Measurements from ENCODE around the gene PCNX3. TPM values are rescaled to one million over a fixed set of nuclear protein-coding genes. Genes with fewer than 3 reads are reported as not detected.

The PCNX3 gene
- total and polyA plus RNA-seq, 2 experiments from 2014 or later: 22.0 to 42.7 TPM

GRCh38 chr11:65586676-65587075, 28.9 kb upstream of the PCNX3 start:
- Histone ChIP-seq H3K9me3 (ENCODE audit: low read depth) (no peaks in the 10 kb centered on the region), H3K27ac (peak overlapping the region; percentile 31), H3K4me1 (ENCODE audit: low read depth) (peaks cover 17% of the 10 kb centered on the region), H3K36me3 (no peaks in the 10 kb centered on the region), H3K4me3 (no peak overlapping the region), H3K27me3 (peaks cover 41% of the 10 kb centered on the region)
- DNase-seq (ENCODE audit: low read depth in 1 of 2, low spot score in 1 of 2): peak; percentile 67 to 88
- TF ChIP-seq, protein P1, sequence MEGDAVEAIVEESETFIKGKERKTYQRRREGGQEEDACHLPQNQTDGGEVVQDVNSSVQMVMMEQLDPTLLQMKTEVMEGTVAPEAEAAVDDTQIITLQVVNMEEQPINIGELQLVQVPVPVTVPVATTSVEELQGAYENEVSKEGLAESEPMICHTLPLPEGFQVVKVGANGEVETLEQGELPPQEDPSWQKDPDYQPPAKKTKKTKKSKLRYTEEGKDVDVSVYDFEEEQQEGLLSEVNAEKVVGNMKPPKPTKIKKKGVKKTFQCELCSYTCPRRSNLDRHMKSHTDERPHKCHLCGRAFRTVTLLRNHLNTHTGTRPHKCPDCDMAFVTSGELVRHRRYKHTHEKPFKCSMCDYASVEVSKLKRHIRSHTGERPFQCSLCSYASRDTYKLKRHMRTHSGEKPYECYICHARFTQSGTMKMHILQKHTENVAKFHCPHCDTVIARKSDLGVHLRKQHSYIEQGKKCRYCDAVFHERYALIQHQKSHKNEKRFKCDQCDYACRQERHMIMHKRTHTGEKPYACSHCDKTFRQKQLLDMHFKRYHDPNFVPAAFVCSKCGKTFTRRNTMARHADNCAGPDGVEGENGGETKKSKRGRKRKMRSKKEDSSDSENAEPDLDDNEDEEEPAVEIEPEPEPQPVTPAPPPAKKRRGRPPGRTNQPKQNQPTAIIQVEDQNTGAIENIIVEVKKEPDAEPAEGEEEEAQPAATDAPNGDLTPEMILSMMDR (IDR thresholded peaks at IDR 0.05; ENCODE audit: low read depth, low read length): no peak

- no peaks in the 10 kb centered on the region for H3K36me3 ChIP-seq
- H3K4me1 ChIP-seq (ENCODE audit: low read depth): peaks cover 17% of the 10 kb centered on the region
- DNase-seq (ENCODE audit: low read depth in 1 of 2, low spot score in 1 of 2): peak; percentile 59 to 71
- peak overlapping the region; percentile 63 for H3K27ac ChIP-seq
- H3K9me3 ChIP-seq (ENCODE audit: low read depth): no peaks in the 10 kb centered on the region
- TF ChIP-seq, protein P1 (IDR thresholded peaks at IDR 0.05; ENCODE audit: low read depth, low read length): peak; percentile 48
- no peak overlapping the region for H3K4me3 ChIP-seq
- peaks cover 37% of the 10 kb centered on the region for H3K27me3 ChIP-seq
Observed at GRCh38 chr11:65588199-65589054, 27.1 kb upstream of the PCNX3 start.

DNA sequence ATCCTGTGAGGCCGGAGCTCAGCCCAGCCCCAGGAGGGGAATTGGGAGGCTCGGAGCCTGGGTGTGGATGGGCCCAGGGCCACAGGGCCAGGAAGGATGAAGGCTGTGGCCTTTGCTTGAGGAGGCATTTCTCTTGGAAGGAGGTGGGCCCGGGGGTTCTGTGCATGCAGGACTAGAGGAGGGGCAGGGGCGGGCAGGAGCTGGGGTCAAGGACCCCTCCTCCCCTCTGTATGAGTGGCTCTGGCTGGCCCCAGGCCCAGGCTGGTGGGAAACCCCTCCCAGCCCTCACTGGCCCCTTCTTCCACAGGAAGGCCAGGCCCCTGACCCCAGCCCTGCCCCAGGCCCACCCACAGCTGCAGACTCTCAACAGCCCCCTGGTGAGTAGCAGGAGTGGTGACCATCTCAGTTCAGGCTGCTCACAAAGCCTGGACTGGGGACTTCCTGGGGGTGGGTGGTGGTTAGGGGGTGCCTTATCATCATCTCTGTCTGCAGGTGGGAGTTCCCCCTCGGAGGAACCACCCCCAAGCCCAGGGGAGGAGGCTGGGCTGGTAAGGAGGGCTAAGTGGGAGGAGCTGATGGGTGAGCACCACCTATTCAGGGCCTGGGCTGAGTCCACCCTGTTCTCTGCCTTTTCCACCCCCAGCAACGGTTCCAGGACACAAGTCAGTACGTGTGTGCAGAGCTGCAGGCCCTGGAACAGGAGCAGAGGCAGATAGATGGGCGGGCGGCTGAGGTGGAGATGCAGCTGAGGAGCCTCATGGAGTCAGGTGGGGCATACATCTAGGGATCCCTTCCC, 25.9 kb upstream of the PCNX3 start:
- Histone ChIP-seq H3K27me3 (peaks cover 32% of the 10 kb centered on the region), H3K36me3 (no peaks in the 10 kb centered on the region), H3K4me3 (no peak overlapping the region), H3K4me1 (ENCODE audit: low read depth) (peaks cover 17% of the 10 kb centered on the region), H3K9me3 (ENCODE audit: low read depth) (no peaks in the 10 kb centered on the region), H3K27ac (no peak overlapping the region)
- no peak for DNase-seq (ENCODE audit: low read depth in 1 of 2, low spot score in 1 of 2)
- TF ChIP-seq, protein P1 (IDR thresholded peaks at IDR 0.05; ENCODE audit: low read depth, low read length): no peak

DNA sequence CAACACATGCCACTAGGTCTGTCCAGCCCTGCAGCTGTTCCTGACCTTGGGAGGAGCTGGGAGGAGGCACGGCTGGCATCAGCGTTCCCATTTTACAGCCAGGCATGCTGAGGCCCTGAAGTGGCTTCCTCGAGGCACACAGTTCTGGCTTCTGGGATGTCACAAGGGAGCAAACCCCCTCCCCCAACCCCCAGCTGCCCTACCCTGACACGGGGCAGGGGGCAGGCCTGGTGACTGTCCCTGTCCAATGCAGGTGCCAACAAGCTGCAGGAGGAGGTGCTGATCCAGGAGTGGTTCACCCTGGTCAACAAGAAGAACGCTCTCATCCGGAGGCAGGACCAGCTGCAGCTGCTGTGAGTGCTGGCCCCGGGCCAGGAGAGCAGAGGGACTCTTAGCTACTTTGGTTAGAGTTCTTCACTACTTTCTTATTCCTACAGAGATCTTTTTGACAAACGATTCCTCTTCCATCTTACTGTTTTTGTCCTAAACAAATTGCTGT, 25.3 kb upstream of the PCNX3 start:
- Histone ChIP-seq H3K27ac (no peak overlapping the region), H3K27me3 (peaks cover 25% of the 10 kb centered on the region), H3K9me3 (ENCODE audit: low read depth) (no peaks in the 10 kb centered on the region), H3K4me1 (ENCODE audit: low read depth) (peaks cover 17% of the 10 kb centered on the region), H3K4me3 (no peak overlapping the region), H3K36me3 (no peaks in the 10 kb centered on the region)
- TF ChIP-seq, protein P1 (IDR thresholded peaks at IDR 0.05; ENCODE audit: low read depth, low read length): no peak
- DNase-seq (ENCODE audit: low read depth in 1 of 2, low spot score in 1 of 2): peak in 1 of 2 donors; percentile 50

- Histone ChIP-seq H3K4me1 (ENCODE audit: low read depth) (peaks cover 14% of the 10 kb centered on the region), H3K9me3 (ENCODE audit: low read depth) (no peaks in the 10 kb centered on the region), H3K36me3 (no peaks in the 10 kb centered on the region), H3K27me3 (peaks cover 18% of the 10 kb centered on the region), H3K27ac (no peak overlapping the region), H3K4me3 (peak overlapping the region; percentile 21)
- TF ChIP-seq, protein P1 (IDR thresholded peaks at IDR 0.05; ENCODE audit: low read depth, low read length): no peak
- DNase-seq (ENCODE audit: low read depth in 1 of 2, low spot score in 1 of 2): peak; percentile 38 to 69
Observed at GRCh38 chr11:65591939-65592857, 23.4 kb upstream of the PCNX3 start.
